AG04449 (cell line): Measurements from ENCODE around the gene SEMA5B.

Experiments used
- CTCF ChIA-PET: fragments of 350-600 bp; formaldehyde crosslinking; extraction: SDS; loops from one replicate; lab custom pipeline; 2021; ENCODE audit warnings: antibody characterized with exemption; lab: Yijun Ruan, JAX
- POLR2A ChIA-PET: fragments of 400-600, 350-600 bp; formaldehyde crosslinking; extraction: SDS; loops from one replicate; lab custom pipeline; 2020; ENCODE audit warnings: antibody characterized with exemption, inconsistent platforms; lab: Yijun Ruan, JAX
- DNase-seq: peaks from one replicate; pipeline ENCODE4 v3.0.0-alpha.2; 2010; ENCODE audit warnings: low read depth, low spot score
- H3K4me3 ChIP-seq: 2 replicates; pipeline ENCODE4 v1.5.1; 2011; ENCODE audit warnings: low read depth, mild to moderate bottlenecking, control low read depth, low read length
- TF ChIP-seq, protein P1 (sequence below): IDR thresholded peaks from one replicate; pipeline ENCODE4 v1.5.1; 2011; ENCODE audit warnings: mild to moderate bottlenecking, moderate library complexity, low read length, control low read depth, inconsistent platforms; ENCODE audit not compliant: insufficient read depth; ENCODE audit errors: missing control alignments

SEMA5B gene

DNA sequence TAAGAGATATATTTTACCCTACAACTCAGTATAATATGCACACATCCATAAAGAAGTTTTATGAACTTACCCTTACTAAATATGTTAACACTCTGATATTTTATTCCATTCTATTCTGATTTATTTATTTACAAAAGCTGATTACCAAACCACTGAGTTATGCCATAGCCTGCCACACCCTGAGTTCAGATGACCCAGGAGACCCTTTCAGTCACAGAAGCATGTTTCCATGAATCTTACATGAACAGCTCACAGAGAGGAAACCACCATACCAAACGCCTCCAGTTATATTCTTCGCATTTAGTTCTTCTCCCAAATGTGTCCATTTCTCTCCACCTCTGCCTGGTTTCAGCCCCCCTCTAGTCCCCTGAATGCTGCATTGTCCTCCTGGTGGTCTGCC lies 103.5 kb downstream of the SEMA5B start:
- H3K4me3 ChIP-seq: no peak overlapping the region
- no peak for DNase-seq
- POLR2A ChIA-PET: no interaction called here
- CTCF ChIA-PET: interaction anchor here (1.0 kb wide), 1 partner anchor 19 kb away, joined by 5 read pairs; no protein-coding TSS in a partner anchor
- TF ChIP-seq, protein P1, sequence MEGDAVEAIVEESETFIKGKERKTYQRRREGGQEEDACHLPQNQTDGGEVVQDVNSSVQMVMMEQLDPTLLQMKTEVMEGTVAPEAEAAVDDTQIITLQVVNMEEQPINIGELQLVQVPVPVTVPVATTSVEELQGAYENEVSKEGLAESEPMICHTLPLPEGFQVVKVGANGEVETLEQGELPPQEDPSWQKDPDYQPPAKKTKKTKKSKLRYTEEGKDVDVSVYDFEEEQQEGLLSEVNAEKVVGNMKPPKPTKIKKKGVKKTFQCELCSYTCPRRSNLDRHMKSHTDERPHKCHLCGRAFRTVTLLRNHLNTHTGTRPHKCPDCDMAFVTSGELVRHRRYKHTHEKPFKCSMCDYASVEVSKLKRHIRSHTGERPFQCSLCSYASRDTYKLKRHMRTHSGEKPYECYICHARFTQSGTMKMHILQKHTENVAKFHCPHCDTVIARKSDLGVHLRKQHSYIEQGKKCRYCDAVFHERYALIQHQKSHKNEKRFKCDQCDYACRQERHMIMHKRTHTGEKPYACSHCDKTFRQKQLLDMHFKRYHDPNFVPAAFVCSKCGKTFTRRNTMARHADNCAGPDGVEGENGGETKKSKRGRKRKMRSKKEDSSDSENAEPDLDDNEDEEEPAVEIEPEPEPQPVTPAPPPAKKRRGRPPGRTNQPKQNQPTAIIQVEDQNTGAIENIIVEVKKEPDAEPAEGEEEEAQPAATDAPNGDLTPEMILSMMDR: no peak

DNA sequence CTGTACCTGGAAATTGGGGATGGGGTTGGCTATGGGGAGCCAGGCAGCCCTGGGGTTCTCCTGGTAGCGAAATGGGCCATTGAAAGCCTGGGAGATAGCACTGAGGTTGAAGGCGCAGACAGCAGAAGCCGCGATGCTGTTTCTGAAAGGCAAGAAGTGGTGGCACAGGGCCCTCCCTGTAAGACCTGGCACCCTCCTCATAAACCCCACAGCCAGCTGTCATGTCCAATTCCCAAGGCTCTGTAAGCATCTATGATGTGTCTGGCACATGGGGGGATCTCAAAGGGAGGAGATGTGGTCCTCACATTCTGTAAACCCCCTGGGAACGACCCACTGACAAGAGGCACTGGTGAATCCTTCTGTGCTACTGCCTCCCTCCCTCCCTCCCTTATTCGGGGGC lies 104.0 kb downstream of the SEMA5B start:
- no peak for DNase-seq
- TF ChIP-seq, protein P1: no peak
- H3K4me3 ChIP-seq: no peak overlapping the region
- ChIA-PET CTCF (interaction anchor here (0.8 to 1.0 kb wide), 2 partner anchors 19 kb away, joined by 3 to 5 read pairs; no protein-coding TSS in a partner anchor), POLR2A (no interaction called here)

DNA sequence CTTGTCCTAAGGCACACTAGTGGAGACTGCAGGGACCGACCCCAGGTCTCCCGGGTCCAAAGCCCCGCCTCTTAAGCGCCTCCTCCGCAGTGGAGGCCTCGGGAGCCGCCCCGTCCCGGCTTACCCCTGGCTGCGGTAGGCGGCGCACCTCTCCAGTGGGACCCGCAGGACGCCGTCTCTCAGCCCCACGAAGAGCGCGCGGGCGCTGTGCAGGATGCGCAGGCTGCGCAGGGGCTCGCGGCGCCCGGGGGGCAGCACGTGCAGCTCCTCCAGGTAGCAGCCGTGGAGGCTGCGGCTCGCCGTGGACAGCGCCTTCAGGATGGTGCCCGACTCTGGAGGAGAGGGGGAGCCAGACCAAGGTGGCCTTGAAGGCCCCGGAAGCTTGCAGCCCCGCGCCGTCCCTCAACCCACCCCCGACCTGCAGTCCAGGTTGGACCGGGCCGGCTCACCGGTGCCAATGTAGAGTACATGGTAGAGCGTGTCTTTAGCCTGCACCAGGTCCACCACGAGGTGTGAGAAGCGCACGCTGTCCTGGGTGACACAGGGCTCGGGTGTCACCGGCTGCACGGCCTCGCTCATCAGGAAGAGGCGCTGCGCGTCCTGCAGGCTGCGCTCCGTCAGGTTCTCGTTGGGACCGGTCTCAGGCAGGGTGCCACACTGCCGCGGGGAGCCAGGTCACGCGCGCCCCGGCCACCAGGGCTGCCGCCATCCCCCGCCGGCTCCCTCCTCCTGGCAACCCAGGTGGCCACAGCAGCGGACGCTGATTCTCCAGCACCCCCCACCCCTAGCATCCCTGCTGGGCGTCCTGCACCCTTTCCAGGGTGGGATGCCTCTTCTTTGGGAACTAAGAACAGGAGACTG lies 105.5 kb downstream of the SEMA5B start:
- CTCF ChIA-PET: no interaction called here
- no peak for DNase-seq
- H3K4me3 ChIP-seq: no peak overlapping the region
- TF ChIP-seq, protein P1: no peak
- POLR2A ChIA-PET: no interaction called here

DNA sequence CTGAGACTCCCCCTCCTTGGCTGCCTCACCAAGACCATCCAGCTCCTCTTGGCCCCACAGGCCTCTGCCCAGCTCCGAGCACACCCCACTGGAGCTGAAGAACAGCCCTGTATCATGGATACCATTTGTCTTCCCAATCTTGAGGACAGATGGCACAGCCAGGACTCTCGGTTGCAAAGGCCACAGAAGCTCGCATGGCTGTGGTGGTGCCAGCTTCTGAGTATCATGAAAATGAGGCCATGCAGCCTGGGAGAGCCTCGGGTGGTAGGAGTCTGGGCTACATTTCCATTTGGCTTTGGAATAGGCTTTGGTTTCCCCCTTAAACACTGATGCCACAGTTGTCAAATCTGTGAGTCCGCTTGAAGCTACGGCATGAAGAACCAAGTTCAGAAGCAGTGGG lies 106.6 kb downstream of the SEMA5B start:
- TF ChIP-seq, protein P1: no peak
- ChIA-PET CTCF (no interaction called here), POLR2A (no interaction called here)
- no peak overlapping the region for H3K4me3 ChIP-seq
- no peak for DNase-seq

DNA sequence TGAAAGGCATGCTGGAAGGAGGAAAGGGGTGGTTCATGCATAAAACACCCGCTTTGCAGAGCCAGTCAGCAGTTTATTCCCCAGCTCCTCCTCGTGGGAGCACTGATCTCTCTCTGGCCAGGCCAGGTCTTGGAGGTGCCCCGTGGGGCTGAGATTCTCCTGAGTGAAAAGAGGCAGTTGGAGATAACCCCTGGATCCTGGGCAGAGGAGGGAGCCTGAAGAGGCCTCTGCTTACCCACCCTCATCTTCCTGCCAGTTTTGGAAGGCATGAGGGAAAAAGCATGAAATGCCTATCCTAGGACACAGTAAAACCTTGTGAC lies 108.3 kb downstream of the SEMA5B start:
- ChIA-PET CTCF (no interaction called here), POLR2A (no interaction called here)
- TF ChIP-seq, protein P1: no peak
- DNase-seq: no peak
- no peak overlapping the region for H3K4me3 ChIP-seq

DNA sequence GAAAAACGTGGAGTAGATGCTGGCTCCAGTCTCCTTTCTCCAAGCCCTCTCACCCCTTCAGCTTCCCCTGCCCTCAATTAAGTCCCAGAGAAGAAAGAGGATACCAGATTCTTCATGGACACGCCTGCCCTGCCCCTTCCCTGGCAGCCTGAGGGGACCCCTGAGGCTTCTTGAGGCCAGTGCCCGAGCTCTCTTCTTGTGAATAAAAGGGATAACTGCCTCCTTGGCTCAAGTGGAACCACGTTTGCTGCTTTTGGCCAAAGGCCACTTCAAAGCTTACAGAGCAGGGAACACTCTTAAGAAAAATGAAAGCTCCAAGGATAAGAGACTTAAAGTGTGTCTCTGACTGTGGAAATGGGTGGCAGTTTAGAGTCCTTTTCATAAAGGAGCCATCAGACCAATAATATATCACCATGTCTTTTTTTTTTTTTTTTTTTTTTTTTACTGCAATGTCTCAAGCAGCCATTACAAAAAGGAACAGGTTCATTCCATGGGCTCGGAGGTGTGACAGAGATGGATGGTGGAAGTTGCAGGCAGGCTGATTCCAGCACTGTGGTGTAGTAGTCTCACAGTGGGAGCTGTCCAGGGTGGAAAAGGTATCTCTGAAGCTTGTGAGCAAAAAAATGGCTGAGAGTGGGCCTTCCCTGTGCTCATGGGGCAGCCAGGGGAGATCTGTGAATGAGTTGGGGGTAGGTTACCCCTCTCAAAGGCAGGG lies 108.8 kb downstream of the SEMA5B start:
- POLR2A ChIA-PET: no interaction called here
- CTCF ChIA-PET: no interaction called here
- TF ChIP-seq, protein P1: no peak
- H3K4me3 ChIP-seq: no peak overlapping the region
- DNase-seq: no peak
